ENCODE results near the gene MTMR3.

DNA sequence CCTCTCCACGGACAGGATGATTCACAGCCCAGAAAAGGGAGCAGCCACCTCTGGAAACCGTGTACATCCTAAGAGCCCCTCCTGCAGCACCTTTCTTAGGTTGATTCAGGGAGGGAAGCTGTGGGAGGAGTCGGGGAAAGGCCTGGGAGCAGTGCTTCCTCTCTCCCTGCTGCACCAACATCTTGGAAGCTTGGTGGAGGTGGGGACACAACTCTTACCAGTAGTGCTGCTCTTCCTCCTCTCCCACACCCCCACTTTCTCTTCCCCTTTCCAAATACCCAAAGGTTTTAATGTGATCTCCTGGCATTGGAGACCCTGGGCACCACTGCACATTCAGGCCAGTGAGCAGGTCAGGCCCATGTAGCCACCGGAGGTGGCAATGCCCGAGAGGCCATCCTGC, 150.9 kb downstream of the MTMR3 start:
- TF ChIP-seq GATA2 (IDR thresholded peaks at IDR 0.05; ENCODE audit: low read depth, low read length) (no peak), GATA3 (IDR thresholded peaks at IDR 0.05; ENCODE audit: low read depth, low read length) (no peak)

Data from SH-SY5Y (cell line).